Omental fat pad (tissue), 4 donors: ENCODE data around the gene BSDC1. TPM values are rescaled to one million over a fixed set of nuclear protein-coding genes. Genes with fewer than 3 reads are reported as not detected.
"Not testable (repeated sequence)": the region's sequence is repeated elsewhere in the genome, so short reads cannot be mapped to it uniquely, and the experiment has no call there.

Experiments used
- ATAC-seq: fragments of 150-250 bp; one replicate; pipeline ENCODE4 v1.9.1; 2016; ENCODE audit warnings: mild to moderate bottlenecking, moderate library complexity; ENCODE audit not compliant: low FRiP score
- DNase-seq: peaks from one replicate; pipeline ENCODE4 v3.0.0-alpha.2; 2019; ENCODE audit warnings: low spot score
- CTCF ChIP-seq, 3 donors: fragments of 450-650 bp; IDR thresholded peaks; one replicate each; pipeline ENCODE4 v1.5.1; 2016 to 2017; ENCODE audit warnings: antibody characterized with exemption in 3 of 3, mild to moderate bottlenecking in 3 of 3, moderate library complexity in 2 of 3
- total RNA-seq, 4 donors: library from RNA; depleted of rRNA; stranded (reverse); fragments of >200 nt; gene quantifications; one replicate each; pipeline ENCODE4 v1.1.0, GENCODE V29; 2016

BSDC1 gene
- total RNA-seq, 4 donors from 2014 or later, result 51.9 to 73.1 (median 69.5) TPM

DNA sequence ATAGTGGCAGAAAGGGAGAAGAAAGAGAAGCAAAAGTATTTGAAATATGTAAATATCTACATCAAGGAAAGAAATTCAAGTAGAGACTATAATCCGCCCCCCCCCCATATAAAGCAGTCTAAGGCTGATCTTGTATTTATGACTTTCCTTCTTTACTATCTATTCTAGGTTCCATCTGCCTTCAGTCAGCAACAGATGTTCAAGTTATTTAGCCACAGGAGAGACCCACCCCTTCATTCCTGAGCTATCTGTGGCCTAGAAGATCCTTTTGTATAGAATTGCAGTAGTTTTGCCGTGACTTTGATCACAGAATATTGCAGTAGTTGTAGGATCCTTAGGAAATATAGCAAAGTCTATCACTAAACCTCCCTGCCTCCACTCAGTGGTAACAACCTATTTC lies 10.7 kb upstream of the BSDC1 start:
- TF ChIP-seq CTCF (IDR thresholded peaks at IDR 0.05), result no peak

GRCh38 chr1:32400876-32401631 lies 6.8 kb upstream of the BSDC1 start:
- DNase-seq (peak; percentile 64), ATAC-seq (peak; percentile 97)
- peak in 2 of 3 donors; percentile 32 to 54 for TF ChIP-seq CTCF (IDR thresholded peaks at IDR 0.05)

More for the DNA sequence above, 10.7 kb upstream of the BSDC1 start:
- ATAC-seq (no peak), DNase-seq (no peak)

DNA sequence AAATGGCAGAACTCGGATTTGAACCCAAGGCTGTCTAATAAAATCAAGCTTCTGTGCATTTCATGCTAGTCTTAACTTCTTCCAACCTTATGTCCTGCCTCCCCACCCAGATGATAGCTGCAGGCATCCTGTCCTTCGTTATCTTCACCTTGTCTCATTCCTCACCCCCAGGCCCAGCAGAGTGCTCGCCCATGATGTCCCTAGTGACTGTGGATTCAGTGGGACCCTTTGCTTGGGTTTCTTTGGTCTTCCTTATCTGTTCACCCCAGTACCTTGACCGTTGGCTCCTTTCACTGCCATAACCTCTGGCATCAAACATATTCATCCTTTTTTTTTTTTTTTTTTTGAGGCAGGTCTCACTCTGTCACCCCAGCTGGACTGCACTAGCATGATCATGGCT lies 5.6 kb upstream of the BSDC1 start:
- TF ChIP-seq CTCF (IDR thresholded peaks at IDR 0.05), result no peak
- DNase-seq, result no peak
- ATAC-seq, result no peak

GRCh38 chr1:32398401-32398800 lies 4.2 kb upstream of the BSDC1 start:
- no peak for TF ChIP-seq CTCF (IDR thresholded peaks at IDR 0.05)
- DNase-seq, result no peak
- no peak for ATAC-seq

GRCh38 chr1:32396524-32396923 lies 2.3 kb upstream of the BSDC1 start:
- DNase-seq, ATAC-seq: not testable (repeated sequence)

GRCh38 chr1:32394890-32395432 lies 720 bp upstream of the BSDC1 start:
- no peak for DNase-seq
- no peak for TF ChIP-seq CTCF (IDR thresholded peaks at IDR 0.05)
- peak; percentile 2 for ATAC-seq

GRCh38 chr1:32393832-32394140 lies 455 bp downstream of the BSDC1 start:
- ATAC-seq, result peak; percentile 1
- DNase-seq, result no peak
- TF ChIP-seq CTCF (IDR thresholded peaks at IDR 0.05), result no peak
